ENCODE results near the gene NAP1L1.

The NAP1L1 gene

DNA sequence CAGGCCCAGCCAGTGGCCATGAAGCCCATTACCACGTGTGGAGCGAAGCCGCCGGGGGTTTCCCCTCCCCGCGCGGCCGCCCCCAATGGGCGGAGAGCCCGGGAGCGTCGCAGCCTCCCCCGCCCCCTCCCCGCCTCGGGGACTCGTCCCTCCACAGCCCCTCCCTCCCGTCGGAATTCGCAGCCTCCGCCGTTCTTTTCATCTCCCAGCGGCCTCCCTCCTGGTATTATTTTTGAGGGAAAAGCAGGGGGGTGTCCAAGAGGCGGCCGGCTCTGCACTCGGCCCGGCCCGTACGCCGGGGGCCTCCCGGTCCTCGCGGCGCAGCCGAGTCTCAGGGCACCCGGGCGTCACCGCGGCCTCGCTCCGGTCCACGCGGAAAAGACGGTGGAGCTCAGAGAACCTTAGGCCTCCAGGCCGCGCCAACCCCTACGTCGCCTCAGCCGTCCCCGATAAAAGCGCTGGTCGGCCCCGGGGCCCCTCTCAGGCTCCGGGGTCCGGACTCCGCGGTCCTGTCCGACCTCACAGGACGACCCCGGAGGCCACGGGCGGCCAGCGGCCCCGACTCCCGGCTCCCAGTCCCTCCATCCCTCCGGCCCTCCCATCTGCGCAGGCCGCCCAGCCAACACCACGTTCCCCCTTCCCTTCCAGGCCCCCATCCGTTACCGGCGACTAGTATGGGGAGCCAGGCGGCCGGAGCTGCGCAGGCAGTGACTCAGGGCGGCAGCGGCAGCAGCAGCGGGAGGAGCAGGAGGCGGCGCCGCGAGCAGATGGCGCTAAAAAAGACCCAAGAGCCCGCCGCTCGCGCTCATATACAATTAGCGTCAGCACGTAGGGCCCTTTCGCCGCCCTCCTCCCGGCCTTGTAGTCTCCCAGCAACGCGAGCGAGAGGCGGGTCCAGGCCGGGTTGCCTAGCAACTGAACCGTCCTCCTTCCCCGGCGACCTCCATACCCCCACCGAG lies at the start of gene NAP1L1:
NAP1L1 (minus strand) TSS at position 782 of the 959 bp plus-strand sequence. CDS start 10,466 bp downstream, outside the sequence.
- DNase-seq (ENCODE audit: low spot score): peak; percentile 99

DNA sequence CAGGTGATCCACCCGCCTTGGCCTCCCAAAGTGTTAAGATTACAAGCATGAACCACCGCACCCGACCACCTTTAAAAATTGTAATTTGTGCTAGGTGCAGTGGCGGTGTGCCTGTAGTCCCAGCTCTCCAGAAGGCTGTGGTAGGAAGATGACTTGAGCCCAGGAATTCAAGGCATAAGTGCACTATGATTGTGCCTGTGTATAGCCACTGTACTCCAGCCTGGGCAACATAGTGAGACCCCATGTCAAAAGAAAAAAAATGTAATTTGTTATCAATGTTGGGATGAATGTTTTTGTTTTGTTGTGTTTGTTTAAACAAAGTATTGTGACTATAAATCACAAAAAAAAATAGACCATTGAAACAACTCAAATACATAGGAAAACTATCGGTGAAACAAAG lies 43.1 kb upstream of the NAP1L1 start:
- DNase-seq (ENCODE audit: low spot score): no peak

GRCh38 chr12:76124456-76124855 lies 40.0 kb upstream of the NAP1L1 start:
- no peak for DNase-seq (ENCODE audit: low spot score)

GRCh38 chr12:76123259-76124212 lies 39.1 kb upstream of the NAP1L1 start:
- DNase-seq (ENCODE audit: low spot score): peak; percentile 67

DNA sequence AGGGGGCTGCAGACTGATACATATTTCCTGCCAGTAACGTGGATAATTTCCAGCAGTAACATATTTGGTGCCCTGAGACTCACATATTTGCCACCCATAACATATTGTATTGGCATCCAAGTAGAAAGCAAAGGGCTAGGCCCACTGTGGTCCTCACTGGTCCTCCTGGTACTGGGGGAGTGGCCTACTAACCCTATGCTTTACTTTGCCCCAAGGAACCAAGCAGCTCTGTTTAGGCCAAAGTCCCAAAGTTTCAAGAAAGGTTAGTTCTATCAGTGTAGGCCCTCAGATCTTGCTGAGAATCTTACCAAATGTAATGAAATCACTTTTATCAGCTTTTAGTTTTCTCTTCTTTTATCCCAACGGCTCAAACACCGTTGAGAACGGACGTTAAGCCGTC lies 35.4 kb upstream of the NAP1L1 start:
- DNase-seq (ENCODE audit: low spot score): no peak

DNA sequence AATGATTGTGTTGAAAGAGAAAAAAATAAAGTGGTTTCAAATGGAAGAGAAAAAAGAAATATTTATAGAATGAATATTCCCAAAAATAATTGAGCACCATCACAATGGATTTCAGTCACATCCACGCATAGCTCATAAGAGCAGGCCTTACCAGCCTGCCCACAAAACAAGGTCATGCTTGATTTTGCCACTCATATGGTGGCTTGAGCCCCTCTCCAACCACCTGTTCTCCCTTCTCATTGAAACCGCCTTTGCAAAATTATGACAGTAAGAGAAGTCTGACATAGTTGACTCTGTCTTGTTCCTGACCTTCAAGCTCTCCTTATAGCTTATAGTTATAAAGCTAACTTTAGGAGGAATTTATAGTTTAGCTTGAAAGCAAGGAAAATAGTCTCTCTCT lies 33.3 kb upstream of the NAP1L1 start:
- no peak for DNase-seq (ENCODE audit: low spot score)

- no peak for DNase-seq (ENCODE audit: low spot score)
Measured at GRCh38 chr12:76117067-76117691, 32.7 kb upstream of the NAP1L1 start.

GRCh38 chr12:76113800-76114757 lies 29.6 kb upstream of the NAP1L1 start:
- no peak for DNase-seq (ENCODE audit: low spot score)

GRCh38 chr12:76111209-76111749 lies 26.8 kb upstream of the NAP1L1 start:
- no peak for DNase-seq (ENCODE audit: low spot score)

- no peak for DNase-seq (ENCODE audit: low spot score)
Measured at GRCh38 chr12:76109879-76110278, 25.4 kb upstream of the NAP1L1 start.

DNA sequence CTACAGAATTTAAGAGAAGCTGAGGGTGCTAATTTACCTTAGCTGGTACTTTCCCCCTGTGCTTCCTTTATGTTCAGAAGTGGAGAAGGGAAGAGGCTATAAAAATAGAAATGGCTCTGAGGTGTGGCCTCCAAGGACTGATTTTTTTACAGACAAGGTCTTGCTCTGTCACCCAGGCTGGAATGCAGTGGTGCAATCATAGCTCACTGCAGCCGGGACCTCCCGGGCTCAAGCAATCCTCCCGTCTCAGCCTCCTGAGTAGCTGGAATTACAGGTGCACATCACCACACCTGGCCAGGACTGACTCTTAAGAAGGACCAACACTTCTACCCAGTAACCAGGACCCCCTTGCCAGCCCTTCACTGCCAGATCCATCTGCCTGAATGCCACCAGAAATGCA lies 23.9 kb upstream of the NAP1L1 start:
- DNase-seq (ENCODE audit: low spot score): peak; percentile 42

- DNase-seq (ENCODE audit: low spot score): peak; percentile 9
Measured at GRCh38 chr12:76106631-76107030, 22.1 kb upstream of the NAP1L1 start.

- no peak for DNase-seq (ENCODE audit: low spot score)
Measured at GRCh38 chr12:76103958-76104357, 19.5 kb upstream of the NAP1L1 start.

DNA sequence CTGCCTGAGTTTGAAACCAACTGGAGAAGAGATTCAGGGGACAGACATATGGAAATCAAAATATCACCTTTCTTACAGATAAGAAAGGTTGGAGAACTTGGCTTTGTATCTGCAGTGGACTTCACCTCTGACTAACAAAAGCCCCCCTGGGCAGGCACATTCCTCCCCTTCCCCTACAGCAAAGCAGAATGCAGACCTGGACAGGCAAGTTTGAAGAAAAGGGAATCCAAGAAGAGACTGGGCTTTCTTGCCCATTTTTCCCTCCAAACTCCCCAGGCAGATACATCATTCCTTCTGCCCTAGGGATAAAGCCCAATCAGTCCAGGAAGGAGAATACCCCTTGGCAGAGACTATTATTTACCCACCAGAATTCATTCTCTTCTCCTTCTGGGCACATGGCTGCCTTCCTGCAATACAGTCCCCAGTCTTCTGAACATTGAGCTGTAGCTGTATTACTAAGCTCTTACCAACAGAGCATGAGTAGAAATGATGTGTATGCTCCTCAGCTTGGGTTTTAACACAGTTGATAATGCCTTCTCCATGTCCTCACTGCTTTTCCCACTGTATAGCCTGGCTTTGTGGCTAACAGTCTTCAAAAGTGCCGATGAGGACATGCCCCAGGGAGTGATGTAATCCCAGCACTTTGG lies 17.4 kb upstream of the NAP1L1 start:
- no peak for DNase-seq (ENCODE audit: low spot score)

GRCh38 chr12:76096079-76096646 lies 11.7 kb upstream of the NAP1L1 start:
- no peak for DNase-seq (ENCODE audit: low spot score)

- no peak for DNase-seq (ENCODE audit: low spot score)
Measured at GRCh38 chr12:76094754-76095153, 10.3 kb upstream of the NAP1L1 start.

GRCh38 chr12:76091246-76091754 lies 6.8 kb upstream of the NAP1L1 start:
- DNase-seq (ENCODE audit: low spot score): no peak

DNA sequence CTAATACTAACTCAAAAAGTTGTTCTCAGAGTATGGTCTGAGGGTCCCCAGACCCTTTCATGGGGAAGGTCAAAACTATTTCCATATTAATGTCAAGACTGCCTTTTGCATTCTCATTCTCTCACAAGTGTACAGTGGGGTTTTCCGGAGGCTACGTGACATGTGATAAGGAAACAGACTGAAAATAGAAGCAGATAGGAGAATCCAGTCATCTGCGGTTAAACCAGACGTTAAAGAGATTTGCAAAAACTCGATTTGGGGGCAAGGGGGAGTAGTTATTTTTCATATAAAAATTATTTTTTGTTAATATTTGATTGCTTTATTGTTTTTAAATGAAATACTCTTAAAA lies 1.0 kb upstream of the NAP1L1 start:
- peak; percentile 75 for DNase-seq (ENCODE audit: low spot score)

DNA sequence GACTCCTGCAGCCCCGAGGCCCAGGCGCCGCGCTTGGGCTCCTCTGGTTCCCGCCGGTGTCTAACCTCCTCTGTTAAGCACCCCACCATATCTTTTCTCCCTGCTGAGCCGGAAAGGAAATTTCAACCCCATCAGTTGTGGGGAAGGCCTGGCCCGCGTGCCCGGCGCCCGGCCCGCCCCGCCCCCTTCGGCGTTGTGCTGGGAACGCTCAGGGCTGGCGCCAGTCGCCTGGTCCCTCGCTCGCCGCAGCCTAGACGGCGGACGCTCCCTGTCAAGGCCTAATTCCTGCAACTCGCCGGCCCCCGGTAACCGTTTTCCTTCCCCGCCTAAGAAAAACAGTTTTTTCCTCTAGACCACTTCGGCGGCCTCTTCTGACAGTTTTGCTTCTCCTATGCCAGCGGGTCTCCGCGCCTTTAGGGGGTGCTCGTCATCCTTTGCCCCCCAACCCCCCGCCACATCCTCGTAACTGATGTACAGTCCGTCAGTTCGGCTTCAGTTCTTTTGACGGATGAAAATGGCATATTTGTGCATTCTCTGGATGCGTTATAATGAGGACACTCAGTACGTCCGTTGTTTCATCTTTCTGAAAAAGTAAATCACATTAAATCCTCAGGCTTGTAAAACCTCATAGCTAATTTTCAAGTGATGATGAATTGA lies 506 bp upstream of the NAP1L1 start:
- DNase-seq (ENCODE audit: low spot score): no peak

Measured in kidney tubule cell (primary cell).